H9 (cell line): ENCODE results near the gene RHBDD1. TPM values are rescaled to one million over a fixed set of nuclear protein-coding genes. Genes with fewer than 3 reads are reported as not detected.

Experiments used
- DNase-seq: peaks from one replicate; pipeline ENCODE4 v3.0.0-alpha.2; 2017
- H2AFZ ChIP-seq: one replicate; pipeline ENCODE4 v1.6.1; 2013; ENCODE audit warnings: mild to moderate bottlenecking, low read length, control low read depth, moderate library complexity
- H2AK5ac ChIP-seq: 2 replicates; pipeline ENCODE4 v1.6.1; 2013; ENCODE audit warnings: low read length, control low read depth, mixed read lengths; ENCODE audit not compliant: insufficient read length
- H2BK120ac ChIP-seq: one replicate; pipeline ENCODE4 v1.6.1; 2013; ENCODE audit warnings: low read depth, mild to moderate bottlenecking, low read length, control low read depth, inconsistent platforms; ENCODE audit not compliant: poor library complexity, severe bottlenecking
- H2BK12ac ChIP-seq: 2 replicates; pipeline ENCODE4 v1.6.1; 2013; ENCODE audit warnings: low read length, control low read depth, mixed read lengths, low read depth; ENCODE audit not compliant: insufficient read length
- H2BK15ac ChIP-seq: 2 replicates; pipeline ENCODE4 v1.6.1; 2013; ENCODE audit warnings: low read depth, low read length, control low read depth
- H2BK20ac ChIP-seq: one replicate; pipeline ENCODE4 v1.6.1; 2013; ENCODE audit warnings: low read depth, mild to moderate bottlenecking, low read length, control low read depth, inconsistent platforms; ENCODE audit not compliant: poor library complexity, severe bottlenecking
- H2BK5ac ChIP-seq: 2 replicates; pipeline ENCODE4 v1.6.1; 2013; ENCODE audit warnings: low read length, control low read depth, mixed read lengths; ENCODE audit not compliant: insufficient read length
- H3K14ac ChIP-seq: 2 replicates; pipeline ENCODE4 v1.6.1; 2013; ENCODE audit warnings: low read length, control low read depth; ENCODE audit not compliant: insufficient read depth
- H3K18ac ChIP-seq: 2 replicates; pipeline ENCODE4 v1.6.1; 2013; ENCODE audit warnings: low read depth, mild to moderate bottlenecking, mixed read lengths, low read length, control low read depth; ENCODE audit not compliant: insufficient read length
- H3K23ac ChIP-seq: 2 replicates; pipeline ENCODE4 v1.6.1; 2013; ENCODE audit warnings: low read length, control low read depth, mixed read lengths, low read depth; ENCODE audit not compliant: insufficient read length
- H3K23me2 ChIP-seq: 2 replicates; pipeline ENCODE4 v1.6.1; 2013; ENCODE audit warnings: low read depth, mild to moderate bottlenecking, mixed read lengths, low read length, control low read depth; ENCODE audit not compliant: insufficient read length, poor library complexity, severe bottlenecking
- H3K27ac ChIP-seq: 2 replicates; pipeline ENCODE4 v1.5.1; 2013; ENCODE audit warnings: low read length, control low read depth, mixed read lengths, low read depth; ENCODE audit not compliant: insufficient read length
- H3K27me3 ChIP-seq: 2 replicates; pipeline ENCODE4 v1.6.1; 2013; ENCODE audit warnings: low read length, control low read depth, inconsistent platforms; ENCODE audit not compliant: insufficient read depth
- H3K4ac ChIP-seq: 2 replicates; pipeline ENCODE4 v1.6.1; 2013; ENCODE audit warnings: low read depth, mild to moderate bottlenecking, control low read depth, inconsistent platforms, low read length, moderate library complexity
- H3K4me1 ChIP-seq: 2 replicates; pipeline ENCODE4 v1.6.1; 2013; ENCODE audit warnings: low read length, control low read depth, inconsistent platforms; ENCODE audit not compliant: insufficient read depth
- H3K4me2 ChIP-seq: 2 replicates; pipeline ENCODE4 v1.6.1; 2013; ENCODE audit warnings: low read length, control low read depth, mixed read lengths; ENCODE audit not compliant: insufficient read length, insufficient read depth
- H3K56ac ChIP-seq: 2 replicates; pipeline ENCODE4 v1.6.1; 2013; ENCODE audit warnings: low read depth, mild to moderate bottlenecking, mixed read lengths, low read length, control low read depth; ENCODE audit not compliant: insufficient read length
- H3K79me1 ChIP-seq: 2 replicates; pipeline ENCODE4 v1.6.1; 2013; ENCODE audit warnings: low read depth, mild to moderate bottlenecking, moderate library complexity, low read length, control low read depth, inconsistent platforms; ENCODE audit not compliant: insufficient read depth, poor library complexity, severe bottlenecking
- H3K79me2 ChIP-seq: 2 replicates; pipeline ENCODE4 v1.6.1; 2013; ENCODE audit warnings: low read length, control low read depth, inconsistent platforms; ENCODE audit not compliant: insufficient read depth
- H3K9ac ChIP-seq: 2 replicates; pipeline ENCODE4 v1.6.1; 2013; ENCODE audit warnings: low read length, control low read depth, mixed read lengths; ENCODE audit not compliant: insufficient read length; ENCODE audit errors: extremely low read depth
- H3K9me3 ChIP-seq: one replicate; pipeline ENCODE4 v1.6.1; 2013; ENCODE audit warnings: low read depth, low read length, inconsistent platforms; ENCODE audit not compliant: control insufficient read depth
- H3T11ph ChIP-seq: one replicate; pipeline ENCODE4 v1.6.1; 2013; ENCODE audit warnings: mild to moderate bottlenecking, low read length, control low read depth, inconsistent platforms
- H4K20me1 ChIP-seq: one replicate; pipeline ENCODE4 v1.6.1; 2013; ENCODE audit not compliant: control insufficient read depth, insufficient read length, insufficient read depth
- H4K5ac ChIP-seq: 2 replicates; pipeline ENCODE4 v1.6.1; 2013; ENCODE audit warnings: low read depth, mild to moderate bottlenecking, mixed read lengths, low read length, control low read depth; ENCODE audit not compliant: insufficient read length
- H4K8ac ChIP-seq: replicated peaks from 2 replicates; pipeline ENCODE4 v1.6.1; 2013; ENCODE audit warnings: low read length, control low read depth, mixed read lengths, low read depth; ENCODE audit not compliant: insufficient read length
- H4K91ac ChIP-seq: 2 replicates; pipeline ENCODE4 v1.6.1; 2013; ENCODE audit warnings: low read depth, mild to moderate bottlenecking, moderate library complexity, mixed read lengths, low read length, control low read depth; ENCODE audit not compliant: insufficient read length
- H3K27ac Mint-ChIP-seq, 3 experiments: 2 replicates in 2 of 3; 3 replicates in 1 of 3; pipeline ENCODE4 v1.8.0; 2020 to 2021; ENCODE audit warnings: mixed read lengths in 3 of 3, mild to moderate bottlenecking in 1 of 3, moderate library complexity in 1 of 3
- H3K27me3 Mint-ChIP-seq: 2 replicates; pipeline ENCODE4 v1.8.0; 2021; ENCODE audit warnings: low read depth, mild to moderate bottlenecking, moderate library complexity, mixed read lengths
- H3K36me3 Mint-ChIP-seq, 3 experiments: 2 replicates in 2 of 3; 3 replicates in 1 of 3; pipeline ENCODE4 v1.8.0; 2020 to 2021; ENCODE audit warnings: low read depth in 3 of 3, mixed read lengths in 3 of 3; ENCODE audit not compliant: insufficient read depth in 1 of 3
- H3K4me1 Mint-ChIP-seq, 2 experiments: 2 replicates each; pipeline ENCODE4 v1.8.0; 2020; ENCODE audit warnings: mixed read lengths in 2 of 2
- H3K4me3 Mint-ChIP-seq, 2 experiments: 2 replicates in 1 of 2; 3 replicates in 1 of 2; pipeline ENCODE4 v1.8.0; 2020 to 2021; ENCODE audit warnings: mild to moderate bottlenecking in 2 of 2, mixed read lengths in 2 of 2, moderate library complexity in 1 of 2
- H3K9me3 Mint-ChIP-seq, 2 experiments: 2 replicates in 1 of 2; 3 replicates in 1 of 2; pipeline ENCODE4 v1.8.0; 2020; ENCODE audit warnings: mild to moderate bottlenecking in 2 of 2, mixed read lengths in 2 of 2, moderate library complexity in 1 of 2
- CTCF ChIP-seq: fragments of 200-600 bp; sonication (generic); conservative IDR thresholded peaks from 3 replicates; pipeline ENCODE4 v1.8.0; 2021; ENCODE audit warnings: antibody characterized with exemption, mild to moderate bottlenecking
- WGBS: extraction: QIAGEN DNeasy Blood & Tissue Kit; methylation state at CpG from one replicate; pipeline ENCODE4 v1.1.7; 2013; ENCODE audit warnings: missing lambda C conversion rate, low lambda C conversion rate, mixed read lengths; ENCODE audit not compliant: insufficient read length; ENCODE audit errors: extremely low coverage; 5-methylcytosine and 5-hydroxymethylcytosine counted together
- total RNA-seq: library from RNA; stranded (reverse); gene quantifications from 2 replicates; pipeline ENCODE4 v1.2.1, GENCODE V29; 2021

RHBDD1 gene
- total RNA-seq, 1 experiment from 2014 or later, result 24.9 TPM

- no peaks in the 10 kb centered on the region for H4K20me1 ChIP-seq
- no peaks in the 10 kb centered on the region for H3K9me3 ChIP-seq
- H3K14ac ChIP-seq, result peak overlapping the region; percentile 53; the same call in 1 of the 2 replicates
- H3K27me3 ChIP-seq, result no peaks in the 10 kb centered on the region
- H3K4me1 ChIP-seq, result peaks cover 2% of the 10 kb centered on the region; the same call in 1 of the 2 replicates
- Mint-ChIP-seq H3K27me3 (no peaks in the 10 kb centered on the region), H3K36me3 (peaks cover 17 to 29% (median 20%) of the 10 kb centered on the region in 3 experiments; a peak in 6 of 7 replicates), H3K4me3 (peak overlapping the region; percentile 75 to 80), H3K27ac (peak overlapping the region; percentile 83 to 98 (median 96); a peak in 6 of 7 replicates), H3K4me1 (peaks cover 37 to 48% of the 10 kb centered on the region in 2 experiments), H3K9me3 (no peaks in the 10 kb centered on the region)
- H2BK5ac ChIP-seq, result peak overlapping the region; percentile 24
- H3K79me1 ChIP-seq, result peaks cover 5% of the 10 kb centered on the region
- H3K4me2 ChIP-seq, result peak overlapping the region; percentile 45
- no peak overlapping the region for H2AK5ac ChIP-seq
- no peak overlapping the region for H2BK15ac ChIP-seq
- H3K23me2 ChIP-seq, result peaks cover 13% of the 10 kb centered on the region
- H3K9ac ChIP-seq, result peak overlapping the region; percentile 53
- no CpG with 5 or more reads among the region's 24 CpGs for WGBS
- H2BK120ac ChIP-seq, result no peak overlapping the region
- DNase-seq, result peak; percentile 80
- H3K27ac ChIP-seq, result peak overlapping the region; percentile 22
- no peak overlapping the region for H2BK12ac ChIP-seq
- H2AFZ ChIP-seq, result no peak overlapping the region
- no peak overlapping the region for H4K8ac ChIP-seq
- peaks cover 7% of the 10 kb centered on the region; the same call in 1 of the 2 replicates for H3K79me2 ChIP-seq
- H3K23ac ChIP-seq, result no peak overlapping the region
- H3K4ac ChIP-seq, result no peak overlapping the region
- H2BK20ac ChIP-seq, result no peak overlapping the region
- H3T11ph ChIP-seq, result no peak overlapping the region
- H3K18ac ChIP-seq, result peak overlapping the region; percentile 87
- peak overlapping the region; percentile 1 for H4K5ac ChIP-seq
- no peak for TF ChIP-seq CTCF
- no peak overlapping the region for H4K91ac ChIP-seq
- H3K56ac ChIP-seq, result no peak overlapping the region
Observed at GRCh38 chr2:226791056-226791486, 44.8 kb upstream of the RHBDD1 start.
